Esophagus squamous epithelium (tissue), 5 donors: ENCODE measurements around the gene THAP8. TPM values are rescaled to one million over a fixed set of nuclear protein-coding genes. Genes with fewer than 3 reads are reported as not detected.

Experiments used
- DNase-seq: peaks from one replicate; lab custom pipeline; 2025; lab: John Stamatoyannopoulos, UW
- H3K27ac ChIP-seq, 4 donors: fragments of 200-600 bp; sonication (generic); one replicate each; pipeline ENCODE4 v1.5.1; 2016 to 2019; ENCODE audit warnings: mild to moderate bottlenecking in 1 of 4
- H3K27me3 ChIP-seq, 4 donors: fragments of 200-600 bp; sonication (generic); 1 replicate in 3 of 4; 2 replicates in 1 of 4; pipeline versions ENCODE4 v1.5.1 to v1.6.0; 2017 to 2021; ENCODE audit warnings: antibody characterized with exemption in 1 of 4
- H3K36me3 ChIP-seq, 3 donors: fragments of 200-600 bp; sonication (generic); one replicate each; pipeline ENCODE4 v1.5.1; 2016 to 2019
- H3K4me1 ChIP-seq, 3 donors: fragments of 200-600 bp; sonication (generic); one replicate each; pipeline ENCODE4 v1.5.1; 2017 to 2019
- H3K4me3 ChIP-seq, 4 donors: fragments of 200-600 bp; sonication (generic); 1 replicate in 3 of 4; 2 replicates in 1 of 4; pipeline ENCODE4 v1.5.1; 2016 to 2019; ENCODE audit warnings: mild to moderate bottlenecking in 2 of 4, moderate library complexity in 1 of 4
- H3K9me3 ChIP-seq, 3 donors: fragments of 200-600 bp; sonication (generic); one replicate each; pipeline ENCODE4 v1.5.1; 2016 to 2019
- POLR2A ChIP-seq, 4 donors: fragments of 450-650 bp; IDR thresholded peaks; one replicate each; pipeline ENCODE4 v1.6.1; 2017; ENCODE audit warnings: antibody characterized with exemption in 4 of 4, mild to moderate bottlenecking in 4 of 4, moderate library complexity in 3 of 4
- WGBS, 2 donors: methylation state at CpG; one replicate each; pipeline ENCODE4 v1.1.5; 2018; 5-methylcytosine and 5-hydroxymethylcytosine counted together
- intact Hi-C: fragments of 100-400 bp; cut with DNase I; formaldehyde crosslinking; loops from one replicate; pipeline ENCODE4 v1.15.0; 2022
- total RNA-seq, 4 donors: library from RNA; depleted of rRNA; stranded (reverse); fragments of >200 nt; gene quantifications; one replicate each; pipeline ENCODE4 v1.1.0, GENCODE V29; 2016
- TF ChIP-seq, protein P1 (sequence below), 6 experiments: fragments of 450-650 bp in 4 of 6; fragments of 200-600 bp in 2 of 6; sonication (generic) in 2 of 6; IDR thresholded peaks; one replicate each; pipeline ENCODE4 v1.5.1; 2016 to 2019; ENCODE audit warnings: antibody characterized with exemption in 6 of 6, mild to moderate bottlenecking in 4 of 6, moderate library complexity in 4 of 6
- donor health status: DM: yes; HTN: yes; CAD: no.

Gene THAP8
- total RNA-seq, 4 donors from 2014 or later, result 2.8 to 4.8 (median 3.6) TPM

DNA sequence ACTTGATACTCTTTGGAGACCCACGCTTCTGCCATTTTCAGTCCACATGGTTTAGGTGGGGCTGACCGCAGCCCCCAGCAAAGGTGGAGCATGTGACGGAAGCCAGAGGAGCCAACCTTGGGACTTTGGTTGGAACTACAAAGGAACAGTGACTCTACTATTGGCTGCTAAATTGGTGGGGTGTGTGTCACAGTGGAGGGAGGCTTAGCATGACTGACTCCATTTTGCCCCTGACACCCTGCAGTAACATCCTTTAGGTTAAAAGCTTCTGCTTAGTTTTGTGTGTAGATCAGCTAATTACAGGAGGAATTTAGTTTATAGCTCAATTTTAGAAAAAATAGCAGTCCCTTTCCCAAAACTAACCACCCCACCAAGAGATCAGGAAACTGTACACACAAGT, 52.5 kb downstream of the THAP8 start:
- no peak for DNase-seq
- no peaks in the 10 kb centered on the region for H3K27me3 ChIP-seq
- no peak overlapping the region for H3K27ac ChIP-seq
- no peak overlapping the region for H3K4me3 ChIP-seq
- peaks cover 0 to 45% (median 0%) of the 10 kb centered on the region in 3 donors for H3K36me3 ChIP-seq
- WGBS, 2 donors, result 93 to 100% methylated on average over 1 to 3 of the region's 3 CpGs
- intact Hi-C loops, result no loop called here
- peaks cover 1 to 30% (median 16%) of the 10 kb centered on the region in 3 donors for H3K4me1 ChIP-seq
- H3K9me3 ChIP-seq, result no peaks in the 10 kb centered on the region
- no peak for TF ChIP-seq POLR2A (IDR thresholded peaks at IDR 0.05)
- TF ChIP-seq, protein P1, sequence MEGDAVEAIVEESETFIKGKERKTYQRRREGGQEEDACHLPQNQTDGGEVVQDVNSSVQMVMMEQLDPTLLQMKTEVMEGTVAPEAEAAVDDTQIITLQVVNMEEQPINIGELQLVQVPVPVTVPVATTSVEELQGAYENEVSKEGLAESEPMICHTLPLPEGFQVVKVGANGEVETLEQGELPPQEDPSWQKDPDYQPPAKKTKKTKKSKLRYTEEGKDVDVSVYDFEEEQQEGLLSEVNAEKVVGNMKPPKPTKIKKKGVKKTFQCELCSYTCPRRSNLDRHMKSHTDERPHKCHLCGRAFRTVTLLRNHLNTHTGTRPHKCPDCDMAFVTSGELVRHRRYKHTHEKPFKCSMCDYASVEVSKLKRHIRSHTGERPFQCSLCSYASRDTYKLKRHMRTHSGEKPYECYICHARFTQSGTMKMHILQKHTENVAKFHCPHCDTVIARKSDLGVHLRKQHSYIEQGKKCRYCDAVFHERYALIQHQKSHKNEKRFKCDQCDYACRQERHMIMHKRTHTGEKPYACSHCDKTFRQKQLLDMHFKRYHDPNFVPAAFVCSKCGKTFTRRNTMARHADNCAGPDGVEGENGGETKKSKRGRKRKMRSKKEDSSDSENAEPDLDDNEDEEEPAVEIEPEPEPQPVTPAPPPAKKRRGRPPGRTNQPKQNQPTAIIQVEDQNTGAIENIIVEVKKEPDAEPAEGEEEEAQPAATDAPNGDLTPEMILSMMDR (IDR thresholded peaks at IDR 0.05), result no peak

DNA sequence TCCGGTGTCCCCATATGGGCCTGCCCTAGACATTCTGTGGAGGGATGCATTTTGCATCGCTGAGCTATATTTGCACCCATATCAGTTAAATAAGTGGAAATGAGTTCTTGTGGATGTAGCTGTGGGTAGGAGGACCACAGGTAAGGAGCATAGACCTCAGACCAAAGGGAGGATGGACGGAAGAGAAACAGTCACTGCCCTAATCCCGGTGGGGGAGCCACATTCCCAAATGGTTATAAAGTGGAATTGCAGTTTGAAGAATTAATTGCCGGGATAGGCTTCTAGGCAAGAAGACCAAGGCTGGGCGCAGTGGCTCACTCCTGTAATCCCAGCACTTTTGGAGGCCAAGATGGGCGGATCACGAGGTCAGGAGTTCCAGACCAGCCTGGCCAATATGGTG, 57.3 kb downstream of the THAP8 start:
- Histone ChIP-seq H3K4me3 (peak overlapping the region in 2 of 4 donors; percentile 83 to 88), H3K27ac (peak overlapping the region in 3 of 4 donors; percentile 84 to 92 (median 88)), H3K9me3 (no peaks in the 10 kb centered on the region), H3K36me3 (peaks cover 0 to 32% (median 0%) of the 10 kb centered on the region in 3 donors), H3K27me3 (no peaks in the 10 kb centered on the region), H3K4me1 (peaks cover 12 to 58% (median 34%) of the 10 kb centered on the region in 3 donors)
- no peak for DNase-seq
- WGBS, 2 donors, result 90% methylated on average over 6 to 8 of the region's 8 CpGs
- intact Hi-C loops, result no loop called here
- no peak for TF ChIP-seq POLR2A (IDR thresholded peaks at IDR 0.05)
- TF ChIP-seq, protein P1 (IDR thresholded peaks at IDR 0.05), result no peak

DNA sequence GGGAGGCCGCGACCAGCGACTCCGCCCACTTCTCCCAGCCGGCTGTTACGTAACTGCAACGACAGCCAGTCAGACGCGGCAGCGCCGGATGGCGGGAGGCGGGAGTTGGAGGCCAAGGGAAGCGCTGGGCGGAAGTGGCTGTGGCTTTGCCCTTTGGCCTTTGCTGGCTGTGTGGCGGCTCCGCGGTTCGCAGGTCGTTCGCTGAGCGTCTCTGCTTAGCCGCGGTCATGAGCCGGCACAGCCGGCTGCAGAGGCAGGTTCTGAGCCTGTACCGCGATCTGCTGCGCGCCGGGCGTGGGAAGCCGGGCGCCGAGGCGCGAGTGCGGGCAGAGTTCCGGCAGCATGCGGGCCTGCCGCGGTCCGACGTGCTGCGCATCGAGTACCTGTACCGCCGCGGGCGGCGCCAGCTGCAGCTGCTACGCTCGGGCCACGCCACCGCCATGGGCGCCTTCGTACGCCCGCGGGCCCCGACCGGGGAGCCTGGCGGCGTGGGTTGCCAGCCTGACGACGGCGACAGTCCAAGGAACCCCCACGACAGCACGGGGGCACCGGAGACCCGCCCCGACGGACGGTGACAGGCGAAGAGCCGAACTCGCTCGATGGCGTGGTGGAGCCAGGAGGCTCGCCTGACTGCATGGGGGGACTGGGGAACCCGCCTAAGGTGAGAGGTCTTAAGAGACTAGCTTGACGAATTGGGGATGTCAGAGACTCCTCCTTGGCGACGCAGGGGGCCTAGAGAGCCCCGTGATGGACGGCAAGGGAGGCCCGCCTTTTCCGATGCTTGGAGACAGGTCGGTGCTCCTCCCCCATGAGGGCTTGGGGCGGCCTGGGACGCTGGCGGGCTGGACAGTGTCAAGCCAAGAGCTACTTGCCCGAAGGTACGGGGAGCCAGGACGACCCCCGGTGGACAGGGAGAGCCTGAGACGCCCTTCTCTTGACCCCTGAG, 58.8 kb downstream of the THAP8 start, which contains the start of gene SDHAF1:
Gene SDHAF1, plus strand, starts transcription at position 141 of the 946 bp plus-strand sequence. Its CDS starts 87 bp downstream, at position 228.
- H3K36me3 ChIP-seq, result peaks cover 0 to 27% (median 0%) of the 10 kb centered on the region in 3 donors
- H3K27ac ChIP-seq, result peak within 1 kb of the TSS; percentile 83 to 92 (median 86)
- H3K4me1 ChIP-seq, result peaks cover 12 to 58% (median 34%) of the 10 kb centered on the region in 3 donors
- no peaks in the 10 kb centered on the region for H3K27me3 ChIP-seq
- no peaks in the 10 kb centered on the region for H3K9me3 ChIP-seq
- TF ChIP-seq, protein P1 (IDR thresholded peaks at IDR 0.05), result no peak
- peak in 2 of 4 donors; percentile 59 to 76 for TF ChIP-seq POLR2A (IDR thresholded peaks at IDR 0.05)
- 2% methylated on average over 12 of the region's 97 CpGs; no CpG with 5 or more reads in 1 of the 2 donors for WGBS, 2 donors
- peak; percentile 79 for DNase-seq
- peak within 1 kb of the TSS; percentile 71 to 94 (median 86) for H3K4me3 ChIP-seq
- intact Hi-C loops, result no loop called here

DNA sequence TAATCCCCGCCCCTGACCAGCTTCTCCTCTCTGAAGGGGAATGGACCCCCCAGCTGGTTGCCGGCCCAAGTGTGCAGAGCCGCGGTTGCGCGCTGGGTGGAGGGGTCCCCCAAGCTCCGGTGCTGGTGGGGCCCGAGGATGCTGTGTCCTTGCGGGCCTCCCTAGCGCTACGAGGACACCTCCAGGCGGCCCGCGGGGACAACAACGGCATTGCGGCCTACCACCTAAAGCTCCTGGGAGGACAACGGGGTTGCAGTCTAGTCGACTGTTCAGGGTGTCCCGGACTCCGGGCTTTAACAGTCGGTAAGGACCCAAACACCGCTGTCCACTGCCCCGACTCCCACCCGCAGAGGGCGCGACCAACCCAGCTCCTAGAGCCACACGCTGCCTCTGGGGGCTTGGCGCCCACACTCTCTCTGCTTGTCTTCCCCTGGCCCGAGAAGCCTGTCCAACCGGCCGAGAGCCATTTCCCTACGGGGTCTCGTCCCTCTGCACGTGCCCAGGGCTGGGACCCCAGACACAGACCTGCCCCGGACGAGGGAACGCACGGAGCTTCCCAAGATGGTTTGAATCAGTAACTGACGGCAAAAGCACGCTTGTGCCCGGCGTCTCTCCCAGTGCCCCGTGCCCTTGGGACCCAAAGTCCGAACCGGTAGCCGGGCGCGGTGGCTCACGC, 60.0 kb downstream of the THAP8 start:
- Histone ChIP-seq H3K27ac (peak overlapping the region; percentile 34 to 92 (median 84)), H3K4me1 (peaks cover 12 to 47% (median 28%) of the 10 kb centered on the region in 3 donors), H3K36me3 (peaks cover 0 to 24% (median 0%) of the 10 kb centered on the region in 3 donors), H3K4me3 (peak overlapping the region; percentile 71 to 94 (median 86)), H3K27me3 (no peaks in the 10 kb centered on the region), H3K9me3 (no peaks in the 10 kb centered on the region)
- WGBS, 2 donors, result 22 to 40% methylated on average over 7 to 27 of the region's 49 CpGs
- no peak for TF ChIP-seq POLR2A (IDR thresholded peaks at IDR 0.05)
- TF ChIP-seq, protein P1 (IDR thresholded peaks at IDR 0.05), result no peak
- no peak for DNase-seq
- intact Hi-C loops, result no loop called here
